Activated T-cell treated with anti-CD3 and anti-CD28 coated beads, Interleukin-2, amount 50 U/mL, for 24 hours (primary cell): ENCODE data around the gene SERPINI2.

ENCODE experiments used
- DNase-seq: peaks from one replicate; pipeline ENCODE4 v3.0.0-alpha.2; 2020
- H3K27ac Mint-ChIP-seq: 2 replicates; pipeline ENCODE4 v1.8.0; 2020; ENCODE audit warnings: mild to moderate bottlenecking, mixed read lengths
- H3K27me3 Mint-ChIP-seq: 2 replicates; pipeline ENCODE4 v1.8.0; 2020; ENCODE audit warnings: mixed read lengths
- H3K36me3 Mint-ChIP-seq: 2 replicates; pipeline ENCODE4 v1.8.0; 2020; ENCODE audit warnings: low read depth, mixed read lengths
- H3K4me1 Mint-ChIP-seq: 2 replicates; pipeline ENCODE4 v1.8.0; 2020; ENCODE audit warnings: low read depth, mixed read lengths
- H3K4me3 Mint-ChIP-seq: 2 replicates; pipeline ENCODE4 v1.8.0; 2020; ENCODE audit warnings: mild to moderate bottlenecking, moderate library complexity, mixed read lengths
- H3K9me3 Mint-ChIP-seq: 2 replicates; pipeline ENCODE4 v1.8.0; 2020; ENCODE audit warnings: mixed read lengths

Gene SERPINI2

GRCh38 chr3:167397826-167398225, 76.0 kb downstream of the SERPINI2 start:
- peaks cover 8% of the 10 kb centered on the region for H3K27me3 Mint-ChIP-seq
- H3K9me3 Mint-ChIP-seq, result no peaks in the 10 kb centered on the region
- no peaks in the 10 kb centered on the region for H3K36me3 Mint-ChIP-seq
- no peak for DNase-seq
- H3K27ac Mint-ChIP-seq, result no peak overlapping the region
- no peak overlapping the region for H3K4me3 Mint-ChIP-seq
- H3K4me1 Mint-ChIP-seq, result no peaks in the 10 kb centered on the region

DNA sequence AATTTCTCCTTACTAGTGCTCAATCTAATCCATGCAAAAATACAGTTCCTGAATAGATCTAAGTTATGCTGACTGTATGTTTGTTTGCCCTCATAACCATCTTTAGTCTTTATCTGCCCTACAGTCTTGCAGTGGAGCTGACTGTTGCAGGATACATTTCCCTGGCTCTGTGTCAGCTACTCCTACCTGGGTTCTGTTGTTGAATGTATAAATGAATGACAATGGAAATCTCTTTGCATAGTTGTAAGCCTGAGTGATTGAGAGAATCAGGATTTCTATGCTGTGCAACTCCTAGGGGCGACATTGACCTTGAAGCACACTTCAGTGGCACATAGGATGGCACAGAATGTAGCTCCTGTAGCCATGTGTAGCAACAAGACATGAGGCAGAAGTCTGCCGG, 77.8 kb downstream of the SERPINI2 start:
- DNase-seq, result no peak
- no peaks in the 10 kb centered on the region for H3K4me1 Mint-ChIP-seq
- no peak overlapping the region for H3K27ac Mint-ChIP-seq
- peaks cover 12% of the 10 kb centered on the region for H3K27me3 Mint-ChIP-seq
- H3K4me3 Mint-ChIP-seq, result no peak overlapping the region
- no peaks in the 10 kb centered on the region for H3K9me3 Mint-ChIP-seq
- H3K36me3 Mint-ChIP-seq, result no peaks in the 10 kb centered on the region

GRCh38 chr3:167394003-167394402, 79.8 kb downstream of the SERPINI2 start:
- Mint-ChIP-seq H3K36me3 (no peaks in the 10 kb centered on the region), H3K9me3 (no peaks in the 10 kb centered on the region), H3K4me1 (no peaks in the 10 kb centered on the region), H3K27ac (no peak overlapping the region), H3K4me3 (no peak overlapping the region), H3K27me3 (peaks cover 8% of the 10 kb centered on the region)
- no peak for DNase-seq
